HG03196 (cell line): ENCODE data around the gene MTMR10.

Experiments
- ATAC-seq: cut with Tn5 transposase; IDR thresholded peaks from one replicate; pipeline ENCODE4 v1.9.1; 2021; ENCODE audit not compliant: unreplicated experiment

MTMR10 gene

DNA sequence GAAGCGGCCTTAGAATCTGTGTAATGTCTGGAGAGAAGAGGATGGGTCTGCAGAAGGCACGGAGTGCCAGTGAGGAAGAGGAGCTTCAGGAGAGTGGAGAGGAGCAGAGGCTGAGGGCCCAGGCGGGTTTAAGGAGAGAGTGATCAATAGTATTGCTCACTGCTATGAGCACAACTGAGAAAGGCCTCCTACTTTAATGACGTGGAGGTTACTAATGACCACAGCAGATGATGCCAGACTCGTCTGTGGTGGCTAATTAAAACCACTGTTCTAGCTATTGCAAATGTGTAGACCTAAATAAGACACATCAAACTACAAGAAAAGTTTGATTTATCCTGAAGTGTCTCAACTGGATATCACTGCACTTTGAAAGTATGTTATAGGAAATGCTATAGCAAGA is 33.2 kb downstream of the MTMR10 start:
- no peak for ATAC-seq

DNA sequence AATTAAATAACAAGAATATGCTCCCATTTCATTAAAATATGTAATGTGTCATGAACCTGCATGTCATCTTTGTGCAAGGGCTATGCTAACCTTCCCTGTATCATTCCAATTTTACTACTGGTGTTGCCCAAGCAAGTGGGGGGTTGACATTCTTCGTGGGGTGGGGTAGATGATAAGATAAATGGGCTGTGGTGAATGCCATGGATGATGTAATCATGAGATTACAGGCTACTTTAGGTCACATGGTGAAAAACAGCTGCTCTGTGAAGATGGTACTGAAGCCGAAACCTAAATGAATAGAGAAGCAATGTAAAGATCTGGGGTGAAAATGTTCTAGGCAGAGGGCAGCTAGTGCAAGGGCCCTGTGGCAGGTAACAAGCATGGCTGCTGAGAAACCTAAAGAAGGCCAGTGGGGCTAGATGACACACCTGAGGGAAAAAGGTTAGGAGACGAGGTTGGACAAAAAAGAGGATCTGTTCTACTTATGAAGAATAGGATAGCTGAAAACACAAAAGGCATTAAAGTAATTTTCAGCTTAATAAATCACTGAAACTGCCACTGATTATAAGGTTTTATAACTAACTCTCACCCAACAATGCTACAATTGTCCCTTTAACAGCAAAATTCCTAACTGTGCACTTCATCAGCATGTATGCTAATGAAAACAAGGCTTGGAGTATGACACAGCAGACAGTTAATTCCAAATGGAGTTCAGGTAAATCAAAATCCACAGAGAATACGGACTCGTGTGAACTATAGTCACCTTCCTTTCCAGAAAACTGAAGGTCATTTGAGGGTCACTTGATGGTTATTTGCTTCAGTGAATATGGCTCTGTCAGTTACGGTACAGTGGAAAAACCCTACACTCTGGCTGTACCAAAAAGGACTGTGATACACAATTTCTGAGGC is 35.0 kb downstream of the MTMR10 start:
- ATAC-seq: no peak

DNA sequence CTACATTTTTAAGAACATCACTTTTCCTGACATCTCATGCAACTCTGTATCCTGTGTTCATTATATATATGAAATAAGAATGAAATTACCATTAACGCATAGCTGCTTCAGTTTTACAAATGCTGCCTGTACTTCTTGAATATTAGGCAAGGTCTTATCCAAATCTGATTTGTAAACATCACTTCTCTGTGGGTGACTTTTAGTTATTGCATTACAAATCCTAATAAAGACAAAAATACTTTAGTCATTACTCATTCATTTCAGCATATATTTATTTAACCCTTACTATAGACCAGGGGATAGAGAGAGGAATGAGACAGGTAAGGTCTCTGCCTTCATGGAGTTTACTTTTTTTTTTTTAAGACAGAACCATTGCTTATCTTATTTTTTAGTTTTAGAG is 36.8 kb downstream of the MTMR10 start:
- no peak for ATAC-seq

DNA sequence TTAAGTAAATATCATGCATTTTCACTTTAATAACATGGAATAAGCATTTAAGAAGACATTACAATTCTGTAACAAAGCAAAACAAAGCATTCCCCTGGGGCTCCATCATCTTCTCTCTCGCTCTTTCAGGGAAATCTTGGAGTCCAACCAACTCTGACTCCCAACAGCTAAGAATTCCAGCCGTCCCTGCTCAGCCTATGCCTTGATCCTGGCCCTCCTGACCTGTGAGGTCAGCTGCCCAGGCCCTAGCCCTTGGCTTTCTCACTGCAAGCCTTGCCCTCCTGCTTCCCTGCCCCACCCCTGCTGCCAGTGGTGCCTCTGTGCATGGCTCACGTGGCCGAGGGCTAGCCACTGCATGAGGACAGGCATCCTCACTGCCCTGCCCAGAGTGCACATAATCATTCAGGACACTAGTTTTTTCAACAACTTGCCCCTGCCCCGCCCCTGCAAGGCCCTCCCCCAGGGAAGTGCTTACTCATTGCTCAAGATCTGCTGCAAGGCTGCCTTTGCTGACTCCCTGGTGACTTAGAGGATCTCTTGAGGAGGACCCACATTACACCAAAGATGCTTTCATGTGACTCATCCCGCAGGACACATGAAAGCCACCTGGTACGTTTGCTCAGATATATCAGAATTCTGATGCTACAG is 37.6 kb downstream of the MTMR10 start:
- ATAC-seq: no peak

DNA sequence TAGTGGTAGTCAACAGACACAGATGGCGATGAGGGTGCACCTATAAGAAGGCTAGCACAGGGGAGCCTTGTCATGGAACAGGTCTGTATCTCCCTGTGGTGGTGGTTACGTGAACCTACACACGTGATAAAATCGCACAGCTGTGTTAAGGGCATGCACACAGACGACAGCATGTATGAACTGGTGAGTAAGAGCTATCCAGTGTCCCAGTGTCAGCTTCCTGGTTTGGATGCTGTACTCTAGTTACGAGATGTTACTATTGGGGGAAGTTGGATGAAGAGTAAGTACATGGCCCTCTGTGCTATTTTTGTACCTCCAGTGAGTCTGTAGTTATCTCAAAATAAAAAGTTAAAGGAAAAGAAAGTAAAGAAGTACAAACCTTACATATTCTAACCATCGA is 38.2 kb downstream of the MTMR10 start:
- no peak for ATAC-seq

DNA sequence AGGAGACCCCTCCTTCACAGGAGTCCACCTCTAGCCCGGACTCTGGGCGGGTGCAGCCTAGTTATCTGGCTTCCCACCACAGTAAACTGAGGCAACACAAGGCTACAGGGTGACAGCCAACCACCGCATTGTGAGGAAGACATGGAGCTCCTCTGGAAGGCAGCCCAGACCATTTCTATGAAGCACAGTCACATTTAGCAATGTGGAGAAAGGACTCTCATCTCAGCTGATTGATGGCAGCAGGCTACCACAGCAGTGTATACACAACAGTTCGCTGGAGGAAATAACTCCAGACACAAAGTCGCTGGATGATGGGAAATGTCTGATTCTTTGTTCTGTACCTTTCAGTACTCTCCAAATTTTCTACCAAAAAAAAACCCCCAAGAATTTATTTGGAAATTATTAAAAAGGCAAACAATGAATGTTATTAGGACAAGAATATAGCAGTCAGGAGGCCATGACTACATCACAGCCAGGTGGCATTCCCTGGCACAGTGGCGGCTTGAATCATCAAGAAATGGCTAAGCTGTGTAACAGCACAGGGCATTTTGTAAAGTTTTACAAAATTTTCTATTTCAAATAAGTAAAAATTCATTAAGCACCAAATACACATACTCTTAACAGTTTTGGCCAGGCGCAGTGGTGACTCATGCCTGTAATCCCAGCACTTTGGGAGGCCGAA is 47.6 kb downstream of the MTMR10 start:
- ATAC-seq: no peak

DNA sequence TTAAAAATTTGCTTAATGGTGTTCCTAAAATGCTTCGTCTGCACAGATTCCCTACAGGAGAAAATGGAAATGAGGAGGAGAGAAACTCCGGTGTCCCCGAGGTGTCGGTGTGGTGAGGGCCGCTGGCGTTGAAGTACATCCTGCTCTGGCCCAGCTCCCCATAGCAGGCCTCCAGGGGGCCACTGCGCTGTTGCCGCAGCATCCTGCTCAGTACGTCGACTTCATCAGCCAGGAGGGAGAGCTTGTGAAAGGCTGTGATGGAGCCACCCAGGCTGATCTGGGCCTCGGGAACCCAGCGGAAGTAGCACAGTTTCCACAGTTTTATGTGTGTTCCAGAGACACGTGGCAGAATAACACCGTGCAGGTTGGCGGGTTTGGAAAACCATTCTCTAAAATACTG is 49.9 kb downstream of the MTMR10 start:
- ATAC-seq: no peak

DNA sequence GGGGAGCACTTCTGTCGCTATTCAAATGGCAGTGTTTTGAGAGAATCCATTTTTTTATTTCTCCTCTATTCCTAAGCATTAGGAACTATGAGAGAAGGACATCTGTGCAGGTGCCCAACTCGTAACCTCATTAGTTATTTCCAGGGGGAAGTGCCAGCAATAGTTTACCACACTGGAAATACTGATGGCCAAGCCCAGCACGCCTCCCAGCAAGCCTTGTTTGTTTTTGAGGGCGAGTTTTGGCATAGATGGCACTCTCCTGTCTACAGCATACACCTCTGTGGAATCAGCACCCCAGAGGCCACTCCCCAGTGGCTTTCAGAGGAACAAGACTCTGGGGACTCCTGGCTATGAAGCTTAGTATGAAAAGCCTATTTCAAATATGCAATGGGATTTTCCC is 51.1 kb downstream of the MTMR10 start:
- no peak for ATAC-seq

DNA sequence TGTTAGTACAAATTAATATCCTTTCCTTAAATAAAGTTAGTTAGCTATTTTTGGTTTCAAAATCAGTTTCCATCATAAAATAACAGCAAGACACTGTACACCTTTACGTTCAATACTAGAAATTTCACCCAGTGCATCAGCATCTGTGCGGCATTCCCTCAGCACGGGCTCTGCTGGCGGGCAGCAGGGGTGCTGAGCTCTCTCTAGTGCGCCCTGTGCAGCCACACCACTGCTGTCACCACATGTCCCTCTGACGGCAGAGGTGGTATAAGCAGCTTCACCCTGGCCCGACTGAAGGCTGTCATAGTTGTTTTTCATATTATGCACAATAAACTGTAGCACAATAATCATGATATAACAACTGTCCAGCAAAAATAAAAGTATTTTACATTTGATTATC is 52.3 kb downstream of the MTMR10 start:
- no peak for ATAC-seq

DNA sequence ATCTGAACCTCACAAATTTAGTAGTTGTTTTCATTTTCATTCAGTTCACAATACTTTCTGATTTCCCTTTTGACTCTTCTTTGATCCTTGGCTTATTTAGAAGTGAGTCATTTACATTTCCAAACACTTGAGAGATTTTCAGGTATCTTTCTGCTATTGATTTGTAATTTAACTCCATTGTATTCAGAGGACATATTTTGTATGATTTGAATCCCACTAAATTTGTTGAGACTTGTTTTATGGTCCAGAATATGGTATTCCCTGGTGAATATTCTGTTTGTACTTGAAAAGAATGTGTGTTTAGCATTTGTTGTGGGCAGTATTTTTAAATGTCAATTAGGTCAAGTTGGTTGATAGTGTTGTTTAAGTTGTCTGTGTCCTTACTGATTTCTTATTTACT is 58.1 kb downstream of the MTMR10 start:
- ATAC-seq: no peak

DNA sequence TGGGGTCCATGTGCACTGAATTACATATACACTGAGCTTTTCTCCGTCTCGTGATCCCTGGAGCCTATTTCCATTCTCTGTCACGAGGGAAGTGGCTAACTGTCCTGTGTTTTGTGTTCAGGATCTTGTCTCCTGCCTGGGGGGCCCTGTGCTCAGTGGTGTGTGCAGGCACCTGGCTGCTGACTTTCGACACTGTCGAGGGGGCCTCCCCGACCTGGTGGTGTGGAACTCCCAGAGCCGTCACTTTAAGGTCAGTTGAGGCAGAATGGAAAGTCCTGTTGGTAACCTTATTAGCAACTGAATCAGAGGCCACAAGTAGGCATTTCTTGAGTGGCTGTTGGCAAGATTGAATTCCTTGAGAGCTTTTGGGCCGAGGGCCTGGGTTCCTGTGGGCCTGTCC is 61.0 kb downstream of the MTMR10 start:
- ATAC-seq: no peak

DNA sequence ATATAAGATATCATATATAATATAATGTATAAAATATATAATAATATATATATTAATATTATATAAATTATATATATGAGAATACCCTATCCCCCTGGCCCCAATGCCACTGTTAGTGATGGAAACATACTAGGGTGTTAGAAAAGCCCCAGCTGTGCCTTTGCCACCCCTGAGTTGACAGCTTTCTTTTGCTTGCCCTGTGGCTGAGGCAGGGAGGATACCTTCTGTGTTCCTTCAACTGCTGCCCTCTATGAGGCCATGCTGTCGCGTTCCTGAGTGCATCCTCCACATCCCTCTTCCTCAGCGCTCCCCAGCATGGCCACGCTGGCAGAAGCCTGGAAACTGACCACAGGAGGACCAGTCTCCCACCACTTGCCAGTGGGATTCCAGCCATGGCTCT is 61.4 kb downstream of the MTMR10 start:
- ATAC-seq: no peak

DNA sequence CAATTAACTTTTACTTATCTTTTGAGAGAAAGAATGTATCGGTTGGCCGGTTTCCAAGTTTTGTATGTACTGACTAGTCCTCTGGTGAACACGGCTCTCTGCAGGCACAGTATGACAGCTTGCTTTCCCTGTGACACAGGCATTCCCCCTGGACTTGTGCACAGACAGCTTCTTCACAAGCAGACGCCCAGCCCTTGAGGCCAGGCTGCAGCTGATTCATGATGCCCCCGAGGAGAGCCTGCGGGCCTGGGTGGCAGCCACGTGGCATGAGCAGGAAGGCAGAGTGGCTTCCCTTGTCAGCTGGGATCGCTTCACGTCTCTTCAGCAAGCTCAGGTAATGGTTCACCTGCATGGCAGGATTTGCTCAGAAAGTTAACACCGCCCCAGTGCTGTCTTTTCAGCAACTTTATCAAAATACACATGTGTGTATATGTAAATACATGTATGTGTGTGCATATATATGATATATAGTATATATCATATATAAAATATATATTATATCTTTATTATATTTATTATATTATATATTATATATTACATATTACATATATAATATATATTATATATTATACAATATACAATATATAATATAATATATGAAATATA is 62.3 kb downstream of the MTMR10 start:
- ATAC-seq: no peak

DNA sequence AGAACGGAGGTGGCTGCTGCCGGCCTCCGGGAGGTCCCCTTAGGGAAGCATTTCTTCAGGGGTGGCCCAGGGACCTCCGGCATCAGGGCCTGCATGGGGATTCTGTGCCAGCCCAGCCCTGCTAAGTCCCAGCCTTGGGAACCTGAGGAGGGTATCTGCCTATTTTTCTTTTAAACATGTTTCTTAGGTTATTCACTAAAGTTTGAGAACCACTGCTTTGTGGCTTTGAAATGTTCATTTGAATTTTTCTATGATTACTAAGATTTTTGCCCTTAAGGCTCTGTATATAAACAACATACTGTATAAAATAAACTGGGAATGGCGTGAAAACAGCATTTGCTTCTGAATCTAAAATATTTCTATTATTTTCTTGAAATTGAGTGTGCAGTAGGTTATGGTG is 63.4 kb downstream of the MTMR10 start:
- no peak for ATAC-seq

DNA sequence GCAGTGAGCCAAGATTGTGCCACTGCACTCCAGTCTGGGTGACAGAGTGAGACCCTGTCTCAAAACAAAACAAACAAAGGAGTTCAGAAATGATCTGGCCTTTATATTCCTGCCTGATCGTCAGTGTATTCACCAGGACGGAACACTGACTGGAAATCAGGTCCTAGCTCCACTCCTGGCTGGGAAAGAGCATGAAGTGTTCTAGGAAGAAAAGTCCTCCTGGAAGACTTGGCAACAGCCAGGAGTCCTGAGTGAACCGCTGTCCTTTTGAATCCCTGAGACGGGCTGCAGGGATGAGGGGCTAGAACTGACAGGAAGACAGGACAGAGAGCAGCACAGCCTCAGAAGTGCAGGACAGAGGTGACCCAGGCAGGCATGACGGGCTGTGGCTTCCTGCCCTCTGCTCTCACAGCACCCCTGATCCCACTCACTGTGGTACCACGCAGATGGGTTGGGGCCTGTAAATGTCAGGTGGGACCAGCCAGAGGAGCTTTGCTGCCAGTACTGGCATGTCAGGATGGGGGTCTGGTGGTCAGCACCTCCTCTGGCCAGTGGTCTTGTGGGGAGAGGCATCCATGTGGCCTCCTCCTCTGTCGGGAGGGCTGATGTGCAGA is 64.2 kb downstream of the MTMR10 start:
- ATAC-seq: no peak

DNA sequence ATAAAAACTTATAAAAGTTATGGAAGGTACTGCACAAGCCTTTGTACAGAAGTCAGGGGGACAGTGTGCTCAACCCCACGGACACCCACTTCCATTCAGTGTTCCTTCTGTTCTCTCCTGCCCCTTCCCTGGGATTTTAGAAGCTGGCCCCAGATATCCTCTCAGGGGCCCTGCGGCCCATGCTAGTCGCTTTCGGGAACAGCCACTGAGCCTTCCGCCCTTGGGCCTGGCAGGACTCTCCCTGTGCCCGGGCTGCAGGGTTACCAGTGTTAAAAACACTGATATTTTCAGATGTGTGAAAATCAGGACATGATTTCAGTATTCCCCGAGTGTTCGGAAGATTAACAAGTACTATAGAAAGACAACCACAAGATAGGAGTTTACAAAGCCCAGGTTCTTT is 65.3 kb downstream of the MTMR10 start:
- no peak for ATAC-seq

DNA sequence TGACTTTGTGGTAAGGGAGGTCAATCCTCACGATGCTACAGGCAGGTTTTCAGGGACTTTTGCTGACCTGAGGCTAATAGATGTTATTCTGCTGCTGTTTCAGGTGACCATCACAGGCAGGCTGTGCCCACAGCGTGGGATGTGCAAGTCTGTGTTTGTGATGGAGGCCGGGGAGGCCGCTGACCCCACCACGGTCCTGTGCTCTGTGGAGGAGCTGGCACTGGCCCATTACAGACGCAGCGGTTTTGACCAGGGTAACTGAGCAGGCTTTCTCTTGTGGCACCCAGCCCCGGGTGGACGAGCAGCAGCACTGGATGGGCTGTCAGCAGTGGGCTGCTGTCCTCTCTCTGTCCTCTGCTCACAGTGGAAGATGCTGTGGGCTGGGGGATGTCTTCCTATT is 65.7 kb downstream of the MTMR10 start:
- ATAC-seq: no peak

DNA sequence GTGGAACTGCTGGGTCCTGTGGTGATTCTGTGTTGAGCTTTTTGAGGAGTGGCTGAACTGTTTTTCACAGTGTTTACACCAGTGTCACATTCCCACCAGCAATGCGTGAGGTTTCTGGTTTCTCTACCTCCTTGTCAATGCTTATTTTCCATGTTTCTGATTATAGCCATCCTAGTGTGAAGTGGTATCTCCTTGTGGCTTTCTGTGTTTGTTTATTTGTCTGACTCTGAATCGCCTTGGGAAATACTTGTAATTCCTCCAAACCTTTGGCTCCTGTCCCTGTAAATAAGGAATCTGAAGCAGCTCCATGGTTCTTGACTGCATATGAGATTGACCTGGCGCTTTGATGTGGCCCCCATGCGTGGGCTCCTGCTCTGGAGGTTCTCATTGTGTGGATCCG is 67.1 kb downstream of the MTMR10 start:
- no peak for ATAC-seq

DNA sequence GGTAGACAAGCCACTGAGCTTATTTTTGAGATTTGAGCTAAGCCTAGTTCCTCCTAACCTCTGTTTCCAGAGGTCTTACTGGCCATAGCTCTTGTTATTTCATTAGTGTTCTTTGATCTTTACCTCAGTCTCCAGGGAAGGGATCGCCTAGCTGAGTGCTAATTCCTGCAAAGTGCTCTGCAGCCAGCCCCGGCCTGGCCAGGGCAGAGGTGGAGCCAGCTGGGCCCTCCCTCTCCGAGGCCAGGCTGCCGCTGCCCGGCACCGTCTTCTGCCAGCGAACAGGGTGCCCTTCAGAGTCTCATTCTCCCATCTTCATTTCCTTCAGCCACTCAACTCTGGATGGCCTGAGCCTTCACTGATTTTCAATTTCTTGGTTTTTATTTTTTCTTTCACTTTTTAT is 68.0 kb downstream of the MTMR10 start:
- ATAC-seq: no peak

DNA sequence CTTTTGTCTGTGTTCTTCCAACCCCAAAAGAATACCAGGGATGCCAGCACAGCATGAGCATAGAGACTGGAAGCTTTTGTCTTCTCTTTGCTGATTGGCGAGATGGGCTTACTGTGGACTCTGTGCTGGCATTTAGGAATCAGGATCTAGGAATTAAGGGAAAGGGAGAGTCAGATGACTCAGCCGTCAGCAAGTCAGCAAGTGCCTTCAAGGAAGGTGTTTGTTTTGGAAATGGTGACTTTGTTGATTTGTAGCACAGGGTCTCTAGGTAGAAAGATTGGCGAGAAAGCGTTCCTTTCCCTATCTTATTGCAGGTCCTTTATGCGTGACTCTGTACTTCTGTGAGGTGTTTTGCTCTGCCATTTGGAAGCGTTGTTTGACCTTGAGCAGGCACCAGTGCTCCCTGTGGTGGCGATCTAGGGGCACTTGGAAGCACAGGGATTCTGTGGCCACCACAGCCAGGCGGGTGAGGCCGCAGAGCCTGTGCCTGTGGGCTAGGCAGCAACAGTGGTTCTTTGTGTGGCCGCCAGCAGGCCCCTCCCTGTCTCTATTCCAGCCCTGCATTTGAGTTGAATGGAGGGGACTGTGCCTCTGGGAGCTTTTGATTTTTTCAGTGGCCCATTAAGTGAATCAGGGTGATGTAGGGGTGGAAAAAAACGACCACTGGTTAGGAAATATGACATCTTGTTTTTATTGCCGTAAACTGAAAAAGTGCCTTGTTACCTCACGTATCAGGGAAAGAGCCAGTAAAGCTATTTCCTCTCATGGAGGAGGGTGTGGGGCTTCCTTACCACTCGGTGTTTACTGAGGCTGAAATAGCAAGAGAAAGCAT is 68.7 kb downstream of the MTMR10 start:
- no peak for ATAC-seq
